CD4-positive, alpha-beta T cell (primary cell): ENCODE data around the gene OLFML2A. TPM values are rescaled to one million over a fixed set of nuclear protein-coding genes. Genes with fewer than 3 reads are reported as not detected.

ENCODE experiments used
- ATAC-seq: fragments of 200-7000 bp; cut with Tn5 transposase; one replicate; pipeline ENCODE4 v1.10.0; 2022; ENCODE audit warnings: mild to moderate bottlenecking; ENCODE audit not compliant: poor library complexity
- CTCF ChIA-PET: fragments of 350-600 bp; sonication (Branson Sonifier 250); formaldehyde crosslinking; loops from one replicate; lab custom pipeline; 2021; ENCODE audit warnings: antibody characterized with exemption, inconsistent platforms; lab: Charles Lee
- POLR2A ChIA-PET: fragments of 350-600 bp; sonication (Branson Sonifier 250); formaldehyde crosslinking; loops from one replicate; lab custom pipeline; 2021; ENCODE audit warnings: antibody characterized with exemption, inconsistent platforms; lab: Charles Lee
- DNase-seq, 14 experiments: peaks; one replicate each; pipeline ENCODE4 v3.0.0-alpha.2; 2013 to 2020; ENCODE audit warnings: mixed read lengths in 2 of 14
- H3K27ac ChIP-seq, 2 donors: one replicate each; pipeline versions ENCODE4 v1.5.1 to v1.7.0; 2013; ENCODE audit warnings: low read length in 2 of 2, low read depth in 1 of 2, mild to moderate bottlenecking in 1 of 2
- H3K27me3 ChIP-seq, 2 experiments: 1 replicate in 1 of 2; 2 replicates in 1 of 2; pipeline versions ENCODE4 v1.6.1 to v1.7.0; 2013; ENCODE audit warnings: low read length in 2 of 2, control low read depth in 1 of 2, mild to moderate bottlenecking in 1 of 2, moderate library complexity in 1 of 2; ENCODE audit not compliant: insufficient read depth in 2 of 2, control insufficient read depth in 1 of 2
- H3K36me3 ChIP-seq: one replicate; pipeline ENCODE4 v1.6.1; 2013; ENCODE audit warnings: low read length, control low read depth; ENCODE audit not compliant: insufficient read depth
- H3K4me1 ChIP-seq: one replicate; pipeline ENCODE4 v1.6.1; 2013; ENCODE audit warnings: low read length, control low read depth; ENCODE audit not compliant: insufficient read depth
- H3K4me3 ChIP-seq: one replicate; pipeline ENCODE4 v1.5.1; 2013; ENCODE audit warnings: mild to moderate bottlenecking, low read length, moderate library complexity
- H3K9me3 ChIP-seq, 2 experiments: 1 replicate in 1 of 2; 2 replicates in 1 of 2; pipeline versions ENCODE4 v1.6.1 to v1.7.0; 2013; ENCODE audit warnings: low read length in 2 of 2, mild to moderate bottlenecking in 2 of 2, control low read depth in 1 of 2, moderate library complexity in 1 of 2; ENCODE audit not compliant: control insufficient read depth in 1 of 2, insufficient read depth in 1 of 2
- H3K27ac Mint-ChIP-seq: one replicate; pipeline ENCODE4 v1.8.0; 2020; ENCODE audit warnings: mixed read lengths
- H3K27me3 Mint-ChIP-seq: one replicate; pipeline ENCODE4 v1.8.0; 2021; ENCODE audit warnings: mixed read lengths
- H3K36me3 Mint-ChIP-seq: one replicate; pipeline ENCODE4 v1.8.0; 2021; ENCODE audit warnings: low read depth, mixed read lengths
- H3K4me1 Mint-ChIP-seq: one replicate; pipeline ENCODE4 v1.8.0; 2021; ENCODE audit warnings: low read depth, mixed read lengths
- H3K4me3 Mint-ChIP-seq: one replicate; pipeline ENCODE4 v1.8.0; 2020; ENCODE audit warnings: mild to moderate bottlenecking, mixed read lengths
- H3K9me3 Mint-ChIP-seq: one replicate; pipeline ENCODE4 v1.8.0; 2020; ENCODE audit warnings: mixed read lengths
- CTCF ChIP-seq: fragments of 200-600 bp; IDR thresholded peaks from one replicate; pipeline ENCODE4 v1.8.0; 2022; ENCODE audit warnings: antibody characterized with exemption, mild to moderate bottlenecking
- intact Hi-C, 2 experiments: fragments of 100-400 bp; cut with DNase I in 1 of 2; cut with micrococcal nuclease in 1 of 2; formaldehyde crosslinking; loops; one replicate each; pipeline versions ENCODE4 v1.15.1 to v1.9.0; 2023 to 2025; cut with DNase I, micrococcal nuclease
- total RNA-seq, 174 experiments: library from RNA in 2 of 174; stranded (reverse) in 2 of 174; gene quantifications; one replicate each; pipeline ENCODE4 v1.2.3 and lab custom pipeline; 2021 to 2026

The OLFML2A gene
- total RNA-seq, 2 experiments from 2014 or later, result not detected

- ChIA-PET POLR2A (no interaction called here), CTCF (no interaction called here)
- H3K27ac Mint-ChIP-seq, result no peak overlapping the region
- Histone ChIP-seq H3K36me3 (no peaks in the 10 kb centered on the region), H3K4me3 (no peak overlapping the region), H3K9me3 (no peaks in the 10 kb centered on the region), H3K4me1 (no peaks in the 10 kb centered on the region), H3K27me3 (no peaks in the 10 kb centered on the region), H3K27ac (no peak overlapping the region)
- H3K36me3 Mint-ChIP-seq, result no peaks in the 10 kb centered on the region
- TF ChIP-seq CTCF, result no peak
- no peak overlapping the region for H3K4me3 Mint-ChIP-seq
- DNase-seq (no peak), ATAC-seq (no peak)
- intact Hi-C loops, result no loop called here
- H3K4me1 Mint-ChIP-seq, result no peaks in the 10 kb centered on the region
- no peaks in the 10 kb centered on the region for H3K9me3 Mint-ChIP-seq
- peaks cover 3% of the 10 kb centered on the region for H3K27me3 Mint-ChIP-seq
Observed at GRCh38 chr9:124809741-124810500, 33.0 kb downstream of the OLFML2A start.

- no peak for DNase-seq
- Mint-ChIP-seq H3K4me3 (no peak overlapping the region), H3K9me3 (no peaks in the 10 kb centered on the region), H3K27ac (no peak overlapping the region), H3K36me3 (no peaks in the 10 kb centered on the region), H3K4me1 (no peaks in the 10 kb centered on the region), H3K27me3 (no peaks in the 10 kb centered on the region)
- H3K4me1 ChIP-seq, result no peaks in the 10 kb centered on the region
- no peak overlapping the region for H3K4me3 ChIP-seq
- no peak for TF ChIP-seq CTCF
- intact Hi-C loops, result no loop called here
- H3K9me3 ChIP-seq, result no peaks in the 10 kb centered on the region
- ChIA-PET CTCF (no interaction called here), POLR2A (no interaction called here)
- H3K36me3 ChIP-seq, result no peaks in the 10 kb centered on the region
- no peak overlapping the region for H3K27ac ChIP-seq
- H3K27me3 ChIP-seq, result no peaks in the 10 kb centered on the region
- ATAC-seq, result no peak
Observed at GRCh38 chr9:124810663-124811355, 33.9 kb downstream of the OLFML2A start.

GRCh38 chr9:124812441-124812876, 35.5 kb downstream of the OLFML2A start:
- Histone ChIP-seq H3K9me3 (no peaks in the 10 kb centered on the region), H3K27ac (no peak overlapping the region), H3K36me3 (no peaks in the 10 kb centered on the region), H3K27me3 (no peaks in the 10 kb centered on the region), H3K4me1 (no peaks in the 10 kb centered on the region), H3K4me3 (no peak overlapping the region)
- DNase-seq, result no peak
- no peak for TF ChIP-seq CTCF
- Mint-ChIP-seq H3K4me1 (no peaks in the 10 kb centered on the region), H3K4me3 (no peak overlapping the region), H3K9me3 (no peaks in the 10 kb centered on the region), H3K27ac (no peak overlapping the region), H3K27me3 (peaks cover 5% of the 10 kb centered on the region), H3K36me3 (no peaks in the 10 kb centered on the region)
- no peak for ATAC-seq
- intact Hi-C loops, result no loop called here
- ChIA-PET CTCF (no interaction called here), POLR2A (no interaction called here)
